SIG-M5 (cell line): ENCODE data around the gene EXD2.
"Not testable (repeated sequence)": the region's sequence is repeated elsewhere in the genome, so short reads cannot be mapped to it uniquely, and the experiment has no call there.

Experiments used
- DNase-seq: peaks from one replicate; lab custom pipeline; 2025; lab: John Stamatoyannopoulos, UW

The EXD2 gene

DNA sequence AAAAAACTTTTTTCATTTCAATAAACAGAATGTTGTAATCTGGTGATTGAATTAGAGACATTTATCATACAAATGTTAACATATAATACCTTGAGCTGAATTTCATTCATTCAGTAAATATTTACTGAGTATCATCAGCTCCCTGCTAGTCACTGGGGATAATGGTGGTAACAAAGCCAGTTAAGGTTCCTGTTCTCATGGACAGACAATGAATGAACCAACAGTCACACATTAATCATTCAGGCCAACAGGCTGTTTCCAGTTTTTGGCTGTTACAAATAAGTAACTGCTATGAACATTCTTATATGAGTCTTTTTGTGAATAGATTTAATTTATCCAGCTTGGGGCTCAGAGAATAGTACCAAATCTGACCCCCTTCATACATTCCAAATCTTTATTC lies 13.5 kb downstream of the EXD2 start:
- DNase-seq, result no peak

DNA sequence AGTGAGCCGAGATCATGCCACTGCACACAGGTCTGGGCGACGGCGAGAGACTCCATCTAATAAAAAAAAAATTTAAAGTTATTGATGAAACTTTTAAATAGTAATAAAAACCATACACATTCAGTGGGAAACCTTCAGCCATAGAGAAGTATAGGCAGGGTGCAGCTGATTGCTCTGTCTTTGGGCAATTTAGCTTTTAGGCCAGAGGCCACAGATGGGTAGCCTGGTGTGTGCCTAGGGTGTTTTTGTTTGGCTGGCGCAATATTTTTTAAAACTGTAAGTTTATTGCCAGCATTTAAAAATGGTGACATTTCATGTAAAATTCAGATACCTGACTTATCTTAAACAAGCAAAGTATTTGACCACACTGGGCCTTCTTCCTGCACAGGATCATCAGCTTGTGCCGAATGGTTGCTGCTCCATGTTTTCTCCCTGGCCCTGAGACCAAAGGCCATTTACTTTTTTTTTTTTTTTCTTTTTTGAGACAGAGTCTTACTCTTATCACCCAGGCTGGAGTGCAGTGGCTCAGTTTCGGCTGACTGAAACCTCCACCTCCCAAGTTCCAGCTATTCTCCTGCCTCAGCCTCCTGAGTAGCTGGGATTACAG lies 16.2 kb downstream of the EXD2 start:
- DNase-seq, result no peak

DNA sequence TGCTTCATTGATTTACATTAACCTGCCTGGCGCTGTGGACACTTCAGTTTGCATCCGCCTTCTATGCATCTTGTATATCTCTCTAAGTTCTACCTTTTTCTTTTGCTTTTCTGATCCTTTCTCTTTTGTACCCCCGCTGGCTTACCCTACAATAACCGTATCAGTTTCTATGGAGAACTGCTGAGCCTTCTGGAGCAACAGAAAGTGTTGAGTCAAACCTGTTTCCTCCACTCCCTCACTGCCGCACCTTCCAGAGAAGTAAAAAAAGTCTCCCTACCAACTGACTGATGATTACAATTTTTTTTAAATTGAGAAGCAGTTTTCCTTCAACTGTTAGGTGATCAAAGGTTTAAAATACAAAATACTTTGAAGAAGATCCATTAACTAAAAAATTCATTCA lies 17.4 kb downstream of the EXD2 start:
- no peak for DNase-seq

DNA sequence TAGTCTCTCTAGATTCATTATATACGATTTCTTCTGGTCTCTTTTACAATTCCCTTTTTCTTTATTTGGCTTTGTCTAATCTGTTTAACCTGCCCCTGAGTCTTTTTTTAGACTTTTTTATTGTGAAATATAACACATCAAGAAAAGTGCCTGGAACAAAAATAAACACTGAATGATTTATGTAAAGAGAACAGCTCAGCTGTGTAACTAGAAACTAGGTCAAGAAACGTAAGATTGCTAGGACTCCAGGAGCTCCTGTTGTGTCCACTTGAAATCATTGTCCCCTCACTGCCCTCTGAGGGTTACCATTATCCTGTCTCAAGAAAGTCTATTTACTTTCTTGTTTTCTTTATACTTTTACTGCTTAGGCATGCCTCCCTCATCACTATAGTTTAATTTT lies 23.1 kb downstream of the EXD2 start:
- DNase-seq, result no peak

DNA sequence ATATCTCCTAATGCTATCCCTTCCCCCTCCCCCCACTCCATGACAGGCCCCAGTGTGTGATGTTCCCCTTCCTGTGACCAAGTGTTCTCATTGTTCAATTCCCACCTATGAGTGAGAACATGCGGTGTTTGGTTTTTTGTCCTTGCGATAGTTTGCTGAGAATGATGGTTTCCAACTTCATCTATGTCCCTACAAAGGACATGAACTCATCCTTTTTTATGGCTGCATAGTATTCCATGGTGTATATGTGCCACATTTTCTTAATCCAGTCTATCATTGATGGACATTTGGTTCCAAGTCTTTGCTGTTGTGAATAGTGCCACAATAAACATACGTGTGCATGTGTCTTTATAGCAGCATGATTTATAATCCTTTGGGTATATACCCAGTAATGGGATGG lies 26.4 kb downstream of the EXD2 start:
- DNase-seq, result not testable (repeated sequence)

DNA sequence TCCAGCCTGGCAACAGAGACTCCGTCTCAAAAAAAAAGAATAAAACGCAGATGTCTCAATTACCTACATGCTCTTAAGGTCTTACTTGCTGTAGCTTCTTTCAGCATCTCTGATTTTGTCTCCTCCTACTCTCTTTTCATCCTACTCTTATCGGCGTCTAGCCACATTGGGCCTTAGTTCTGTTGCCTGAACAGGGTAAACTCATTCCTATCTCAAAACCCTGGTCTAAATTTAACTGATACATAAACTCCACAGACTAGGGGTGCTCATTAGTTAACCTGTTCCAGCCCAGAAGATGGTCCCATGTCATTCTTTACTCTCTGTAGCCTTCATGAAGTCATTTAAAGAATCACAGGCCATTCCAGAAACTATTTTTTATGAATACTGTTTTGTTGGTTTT lies 33.6 kb downstream of the EXD2 start:
- no peak for DNase-seq

DNA sequence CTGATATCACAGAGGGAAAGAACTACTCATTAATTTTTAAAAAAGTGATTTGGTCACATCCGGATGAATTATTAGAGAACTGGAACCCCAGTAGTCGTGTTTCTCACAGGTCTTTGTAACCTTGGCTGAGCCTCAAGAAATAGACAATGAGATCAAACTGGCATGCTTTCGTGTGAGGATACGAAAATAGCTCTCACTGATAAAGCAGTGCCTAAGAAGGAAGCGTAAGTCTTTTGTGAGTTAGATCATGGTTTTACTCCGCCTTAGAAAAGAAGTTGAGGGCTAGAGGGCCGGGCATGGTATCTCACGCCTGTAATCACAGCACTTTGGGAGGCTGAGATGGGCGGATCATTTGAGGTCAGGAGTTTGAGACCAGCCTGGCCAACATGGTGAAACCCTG lies 34.9 kb downstream of the EXD2 start:
- DNase-seq, result no peak

DNA sequence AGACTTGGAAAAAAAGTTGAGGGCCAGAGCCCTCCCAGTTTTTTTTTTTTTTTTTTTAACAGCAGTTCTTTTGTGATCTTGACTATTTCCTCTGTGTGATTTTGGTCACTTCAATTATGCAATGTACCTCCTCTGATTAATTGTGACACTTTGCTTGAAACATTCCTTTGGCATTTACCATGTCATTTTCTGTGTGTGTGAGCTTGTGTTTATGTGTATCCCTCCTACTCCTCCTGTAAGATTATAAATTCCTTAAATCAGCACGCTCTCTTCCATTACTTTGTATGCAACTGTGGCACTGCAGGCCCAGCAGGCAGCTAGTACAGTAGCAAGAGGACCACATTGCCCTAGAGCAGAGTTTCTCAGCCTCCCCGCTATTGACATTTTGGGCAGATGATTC lies 35.4 kb downstream of the EXD2 start:
- no peak for DNase-seq

DNA sequence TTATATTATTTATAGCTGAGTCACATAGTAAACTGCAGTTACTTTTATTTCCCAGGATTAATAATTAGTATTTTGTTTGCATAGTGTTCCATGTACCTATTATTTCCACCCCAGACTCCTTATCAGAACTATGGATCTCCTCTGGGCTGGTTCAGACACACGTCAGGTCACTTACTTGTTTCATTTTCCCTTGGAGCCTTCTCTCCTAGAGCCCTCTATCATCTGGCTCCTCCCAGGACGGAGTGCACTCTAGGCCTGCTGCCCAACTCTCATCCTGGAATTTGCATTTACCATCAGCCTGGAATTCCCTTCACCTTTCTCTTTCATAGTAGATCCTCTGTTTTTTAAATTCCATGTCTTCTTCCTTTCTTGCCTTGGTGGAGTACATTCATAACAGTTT lies 40.2 kb downstream of the EXD2 start:
- DNase-seq, result no peak

DNA sequence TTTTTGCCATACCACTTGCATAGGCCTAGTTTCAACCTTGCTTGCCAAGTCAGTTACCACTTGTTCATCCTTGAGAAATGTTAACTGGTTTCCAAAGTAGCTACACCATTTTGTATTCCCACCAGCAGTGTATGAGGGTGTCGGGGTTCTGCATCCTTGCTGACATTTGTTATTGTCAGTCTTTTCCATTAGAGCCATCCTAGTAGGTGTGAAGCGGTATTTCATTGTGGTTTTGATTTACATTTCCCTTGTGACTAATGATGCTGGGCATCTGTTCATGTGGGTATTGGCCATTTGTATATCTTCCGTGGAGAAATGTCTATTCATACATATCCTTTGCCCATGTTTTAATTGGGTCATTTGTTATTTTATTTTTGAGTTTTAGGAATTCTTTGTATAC lies 41.1 kb downstream of the EXD2 start:
- no peak for DNase-seq

DNA sequence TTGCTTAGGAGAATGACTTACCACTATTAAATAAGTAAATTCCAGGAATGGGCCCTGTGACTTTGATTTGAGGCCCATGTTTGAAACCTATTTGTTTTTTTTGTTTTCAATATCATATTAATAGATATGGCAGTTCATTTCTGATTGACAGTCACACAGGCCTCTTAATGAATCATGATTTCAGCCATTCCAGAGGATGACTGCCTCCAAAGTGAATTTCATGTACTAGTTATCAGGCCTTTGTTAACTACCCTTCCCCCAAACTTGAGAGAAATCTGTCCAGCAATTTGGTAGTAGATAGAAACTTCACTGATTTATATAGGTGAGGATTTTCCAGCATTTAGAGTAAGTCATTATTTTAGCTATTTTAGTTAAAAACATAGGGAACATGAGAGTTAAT lies 42.8 kb downstream of the EXD2 start:
- DNase-seq, result no peak

DNA sequence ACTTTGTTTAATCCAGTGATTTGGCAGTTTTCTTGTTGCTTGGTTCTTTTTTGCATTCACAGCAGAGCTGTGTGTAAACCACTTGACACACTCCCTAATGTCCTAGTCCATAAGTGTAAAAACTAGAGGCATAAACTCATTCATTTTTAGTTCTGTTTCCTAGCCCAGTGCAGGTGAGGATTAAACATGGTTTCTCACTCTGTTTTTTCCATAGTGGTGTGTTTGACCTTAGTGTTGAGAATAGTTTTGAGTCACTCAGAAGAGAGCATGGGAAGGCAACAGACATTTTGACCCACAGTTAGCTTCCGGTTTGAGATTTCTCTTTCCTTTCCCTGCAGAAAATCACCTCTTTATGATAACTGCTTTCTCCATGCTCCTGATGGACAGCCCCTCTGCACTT lies 44.4 kb downstream of the EXD2 start:
- no peak for DNase-seq

DNA sequence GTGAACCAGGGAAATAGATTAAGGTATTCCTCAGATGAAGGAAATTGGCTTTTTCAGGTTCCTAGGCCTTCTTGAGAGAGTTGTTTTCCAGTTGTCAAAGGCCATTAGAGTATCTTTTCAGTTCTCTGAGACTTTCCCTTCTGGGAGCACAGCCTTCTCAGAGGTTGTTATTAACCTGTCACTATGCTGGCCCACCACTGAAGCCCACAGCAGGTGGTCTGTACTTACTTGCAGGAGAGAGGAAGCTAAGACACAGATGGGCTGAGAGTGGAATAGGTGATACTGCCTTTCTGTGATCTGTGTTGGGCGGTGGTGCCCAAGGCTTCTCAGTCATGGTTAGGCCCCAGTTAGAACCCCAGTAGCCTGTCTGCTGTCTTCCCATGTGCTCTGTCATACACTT lies 45.8 kb downstream of the EXD2 start:
- no peak for DNase-seq

DNA sequence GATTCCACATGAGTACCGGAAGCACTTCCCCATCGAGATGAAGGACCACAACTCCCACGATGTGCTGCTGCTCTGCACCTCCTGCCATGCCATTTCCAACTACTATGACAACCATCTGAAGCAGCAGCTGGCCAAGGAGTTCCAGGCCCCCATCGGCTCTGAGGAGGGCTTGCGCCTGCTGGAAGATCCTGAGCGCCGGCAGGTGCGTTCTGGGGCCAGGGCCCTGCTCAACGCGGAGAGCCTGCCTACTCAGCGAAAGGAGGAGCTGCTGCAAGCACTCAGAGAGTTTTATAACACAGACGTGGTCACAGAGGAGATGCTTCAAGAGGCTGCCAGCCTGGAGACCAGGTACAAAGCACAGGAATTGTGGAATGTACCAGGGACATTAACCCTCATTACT lies 46.3 kb downstream of the EXD2 start:
- no peak for DNase-seq

DNA sequence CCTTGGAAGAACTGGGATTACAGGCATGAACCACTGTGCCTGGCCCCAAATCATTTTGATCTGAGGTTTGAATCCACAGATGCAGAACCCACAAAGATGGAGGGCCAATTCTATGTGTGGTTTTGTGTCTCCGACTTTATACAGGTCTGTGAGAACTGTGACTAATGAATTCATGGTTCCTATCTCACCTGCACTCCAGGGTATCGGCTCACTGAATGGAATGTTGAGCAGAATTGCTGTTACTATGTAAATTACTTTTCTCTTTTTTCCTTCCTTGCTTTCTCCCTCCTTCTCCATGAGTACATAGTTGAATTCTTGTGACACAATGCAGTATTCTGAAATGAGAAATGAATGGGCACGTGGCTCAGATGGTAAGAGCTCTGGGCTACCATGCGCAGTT lies 47.6 kb downstream of the EXD2 start:
- no peak for DNase-seq

DNA sequence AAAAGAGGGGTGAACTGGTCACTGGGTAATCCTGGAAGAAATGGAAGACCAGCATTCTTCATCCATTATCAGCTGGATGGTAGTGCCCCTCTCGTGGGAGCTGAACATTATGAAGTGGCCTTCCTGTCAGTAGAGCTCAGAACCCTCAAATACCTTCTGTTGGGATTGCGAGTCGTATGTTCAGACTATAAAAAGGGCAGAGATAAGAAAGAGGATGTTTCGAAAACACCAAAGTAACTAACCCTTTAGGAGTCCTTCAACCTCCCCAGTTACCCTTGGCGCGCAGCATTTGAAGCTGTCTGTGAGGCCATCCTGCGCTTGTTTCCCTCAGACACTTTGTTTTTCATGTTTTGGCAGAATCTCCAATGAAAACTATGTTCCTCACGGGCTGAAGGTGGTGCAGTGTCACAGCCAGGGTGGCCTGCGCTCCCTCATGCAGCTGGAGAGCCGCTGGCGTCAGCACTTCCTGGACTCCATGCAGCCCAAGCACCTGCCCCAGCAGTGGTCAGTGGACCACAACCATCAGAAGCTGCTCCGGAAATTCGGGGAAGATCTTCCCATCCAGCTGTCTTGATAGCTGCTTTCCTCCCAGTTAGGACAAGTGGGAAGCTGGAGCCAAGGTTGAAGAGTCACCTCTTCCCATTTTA lies 49.4 kb downstream of the EXD2 start:
- DNase-seq, result no peak

DNA sequence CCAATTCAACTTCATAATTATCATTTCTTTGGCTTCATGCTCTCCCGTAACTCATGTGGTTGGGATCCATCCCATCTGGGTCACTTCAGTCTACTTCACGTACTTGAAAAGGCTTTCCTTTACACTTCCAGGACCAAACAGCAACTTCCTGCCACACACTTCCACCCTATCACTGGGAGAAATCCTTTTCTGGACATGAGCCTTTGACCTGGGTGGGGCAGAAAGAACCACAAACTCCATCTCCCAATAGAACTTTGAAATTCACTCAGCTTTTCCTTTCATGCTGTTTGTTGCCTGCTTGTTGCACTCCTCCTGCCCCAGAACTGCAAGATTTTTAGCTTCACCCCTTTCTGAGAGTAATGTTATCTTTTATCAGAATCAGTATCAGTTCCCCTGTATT lies 50.3 kb downstream of the EXD2 start:
- no peak for DNase-seq

DNA sequence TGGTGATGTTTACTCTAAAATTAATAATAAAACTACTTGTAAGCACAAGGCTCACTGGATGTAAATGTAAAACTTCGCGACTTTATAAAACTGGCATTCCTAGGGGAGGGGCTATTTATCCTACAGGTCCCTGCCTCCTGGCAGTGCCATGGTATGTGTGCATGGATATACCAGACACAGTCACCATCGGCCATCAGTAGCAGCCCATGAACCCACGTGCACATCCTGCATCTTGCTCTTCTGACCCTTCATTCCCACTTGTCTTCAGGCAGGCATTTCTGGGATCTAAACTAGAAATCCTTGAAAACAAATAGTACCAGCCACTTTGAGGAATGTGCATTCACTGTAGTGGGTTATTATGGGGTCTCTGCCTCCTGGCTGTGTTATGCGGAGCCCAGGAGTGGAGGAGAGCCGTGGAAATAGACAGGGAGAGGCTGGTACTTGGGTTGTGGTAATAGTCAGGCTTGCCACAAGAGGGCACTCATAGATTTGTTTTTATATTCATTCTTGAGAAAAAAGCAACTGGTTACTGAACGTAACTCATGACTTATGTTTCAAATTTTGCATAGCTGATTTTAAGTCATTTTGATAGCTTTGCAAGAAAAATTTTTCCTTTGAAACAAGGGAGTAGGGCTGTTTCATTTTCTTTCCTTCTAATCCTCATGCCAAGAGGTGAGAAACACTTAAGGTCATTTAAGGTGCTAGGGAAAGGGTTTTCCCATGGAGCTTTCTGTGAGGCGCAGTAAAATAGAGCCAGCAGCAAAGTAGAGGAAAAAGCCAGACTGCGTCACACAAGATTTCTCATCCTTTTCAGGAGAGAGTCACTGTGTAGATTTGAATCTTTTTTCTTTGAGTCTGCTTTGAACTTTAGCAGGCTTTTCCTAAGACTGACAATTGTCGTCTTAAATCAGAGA lies 51.3 kb downstream of the EXD2 start:
- peak; percentile 3 for DNase-seq

DNA sequence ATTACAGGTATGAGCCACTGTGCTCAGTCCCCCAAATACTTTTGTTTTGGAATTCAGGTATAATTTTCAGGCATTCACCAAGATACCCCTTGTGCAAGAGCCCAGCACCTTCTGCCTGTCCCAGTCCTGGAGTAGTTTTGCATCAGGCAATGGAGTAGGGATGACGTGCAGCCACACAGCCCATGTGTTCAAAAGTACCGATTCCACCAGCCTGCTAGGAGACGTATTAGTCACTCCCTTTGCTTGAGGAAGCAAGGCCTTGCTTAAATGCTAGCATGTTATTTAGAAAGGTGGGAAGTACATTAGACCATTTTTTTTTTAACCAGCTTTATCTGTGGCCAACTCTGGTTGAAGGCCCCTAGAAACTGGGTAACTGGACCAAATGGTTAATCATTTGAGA lies 53.6 kb downstream of the EXD2 start:
- DNase-seq, result no peak

DNA sequence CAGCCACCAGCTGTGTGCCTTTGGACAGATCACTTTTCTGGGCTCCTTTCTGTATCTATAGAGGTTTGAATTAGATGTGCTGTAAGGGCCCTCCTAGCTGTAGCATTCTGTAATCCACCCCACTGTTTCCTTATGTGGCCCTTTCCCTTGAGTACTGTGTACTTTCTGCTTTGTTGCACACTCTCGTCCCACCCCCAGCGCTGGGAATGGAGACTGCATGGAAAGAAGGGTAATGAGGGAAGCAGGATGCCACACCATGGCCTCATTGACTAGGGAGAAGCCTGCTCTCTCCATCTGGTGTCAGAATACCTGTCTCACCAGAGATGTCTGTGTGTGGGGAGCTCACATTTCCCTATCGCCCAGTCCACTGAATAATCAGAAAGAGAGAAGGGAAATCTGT lies 55.0 kb downstream of the EXD2 start:
- DNase-seq, result no peak

DNA sequence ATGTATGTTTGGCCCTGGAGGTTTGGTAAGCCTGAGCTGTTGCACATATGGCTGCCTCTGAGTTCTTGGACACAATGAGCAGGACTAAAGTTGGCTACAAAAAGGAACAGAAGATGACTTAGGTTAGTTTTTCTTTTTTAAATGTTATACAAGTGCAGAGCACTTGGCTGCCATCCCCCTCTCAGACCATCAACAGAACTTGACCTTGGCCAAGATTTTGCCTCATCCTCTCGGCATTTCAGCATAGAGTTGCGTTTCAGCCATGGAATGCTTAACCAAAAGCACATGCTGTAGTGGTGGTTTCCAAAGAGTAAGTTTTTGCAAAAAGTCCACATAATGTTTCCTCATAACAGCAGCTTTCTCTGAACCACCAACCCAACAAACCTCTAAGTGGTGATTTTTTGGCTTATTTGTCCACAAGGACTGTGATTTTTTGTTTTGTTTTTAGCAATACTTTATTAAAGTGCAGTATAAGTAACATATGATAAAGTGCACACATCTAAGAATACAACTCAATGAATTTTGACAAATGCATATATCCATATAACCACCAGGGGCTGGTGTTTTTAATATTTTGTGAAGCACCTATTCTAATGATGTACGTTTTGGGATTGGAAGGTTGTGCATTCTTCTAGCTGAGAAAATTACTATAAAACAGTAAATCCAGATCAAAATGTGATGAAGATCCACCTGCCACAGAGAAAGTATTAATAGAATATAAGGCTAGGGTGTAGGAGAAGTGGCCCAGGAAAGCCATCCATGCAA lies 56.6 kb downstream of the EXD2 start:
- DNase-seq, result no peak

DNA sequence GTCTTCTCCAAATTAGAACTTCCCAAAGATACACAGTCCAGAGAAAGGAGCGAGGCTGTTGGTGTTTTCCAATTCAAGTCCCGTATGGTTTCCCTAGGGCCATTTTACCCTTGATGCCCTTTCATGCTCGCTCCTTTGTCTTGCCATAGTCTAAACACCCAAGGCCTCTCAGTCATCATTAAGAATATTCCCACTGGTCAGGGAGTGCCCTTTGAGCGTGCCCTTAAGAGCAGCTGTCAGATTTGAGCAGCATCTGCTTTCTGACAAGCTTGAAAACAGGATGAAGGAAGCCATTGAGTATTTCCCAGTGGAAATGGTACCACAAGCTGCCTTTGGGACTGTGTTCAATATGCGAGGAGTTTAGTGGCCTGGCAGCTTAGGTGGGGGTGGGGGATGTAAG lies 58.3 kb downstream of the EXD2 start:
- no peak for DNase-seq

DNA sequence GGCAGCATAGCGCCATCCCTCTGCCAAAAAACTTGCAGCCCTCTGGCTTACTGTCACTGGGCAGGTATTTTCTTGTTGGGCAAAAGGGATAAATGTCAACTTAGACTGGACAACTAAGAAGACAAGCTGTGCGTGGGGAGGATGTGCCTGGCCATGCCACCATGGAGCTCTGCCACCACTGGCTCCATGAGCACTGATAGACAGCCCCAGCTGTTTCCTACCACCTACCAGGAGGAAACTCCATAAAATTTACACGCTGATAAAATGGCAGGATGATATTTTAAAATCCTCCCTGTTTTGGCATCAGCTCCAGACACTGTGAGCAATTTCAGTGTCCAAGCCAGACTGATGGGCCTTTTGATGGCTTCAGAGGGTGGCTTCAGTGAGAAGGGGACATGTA lies 61.6 kb downstream of the EXD2 start:
- DNase-seq, result no peak
